Measurements from ENCODE around the gene KDM3B. TPM values are rescaled to one million over a fixed set of nuclear protein-coding genes. Genes with fewer than 3 reads are reported as not detected.
A peak's percentile ranks its signal among the peaks of the same experiment; 100 is the strongest.

KDM3B gene
- total and polyA plus RNA-seq, 9 of the 15 experiments (the other 6 are each of a cell fraction or from before 2014, with no cell fraction given): 13.8 to 62.8 (median 41.9) TPM

DNA sequence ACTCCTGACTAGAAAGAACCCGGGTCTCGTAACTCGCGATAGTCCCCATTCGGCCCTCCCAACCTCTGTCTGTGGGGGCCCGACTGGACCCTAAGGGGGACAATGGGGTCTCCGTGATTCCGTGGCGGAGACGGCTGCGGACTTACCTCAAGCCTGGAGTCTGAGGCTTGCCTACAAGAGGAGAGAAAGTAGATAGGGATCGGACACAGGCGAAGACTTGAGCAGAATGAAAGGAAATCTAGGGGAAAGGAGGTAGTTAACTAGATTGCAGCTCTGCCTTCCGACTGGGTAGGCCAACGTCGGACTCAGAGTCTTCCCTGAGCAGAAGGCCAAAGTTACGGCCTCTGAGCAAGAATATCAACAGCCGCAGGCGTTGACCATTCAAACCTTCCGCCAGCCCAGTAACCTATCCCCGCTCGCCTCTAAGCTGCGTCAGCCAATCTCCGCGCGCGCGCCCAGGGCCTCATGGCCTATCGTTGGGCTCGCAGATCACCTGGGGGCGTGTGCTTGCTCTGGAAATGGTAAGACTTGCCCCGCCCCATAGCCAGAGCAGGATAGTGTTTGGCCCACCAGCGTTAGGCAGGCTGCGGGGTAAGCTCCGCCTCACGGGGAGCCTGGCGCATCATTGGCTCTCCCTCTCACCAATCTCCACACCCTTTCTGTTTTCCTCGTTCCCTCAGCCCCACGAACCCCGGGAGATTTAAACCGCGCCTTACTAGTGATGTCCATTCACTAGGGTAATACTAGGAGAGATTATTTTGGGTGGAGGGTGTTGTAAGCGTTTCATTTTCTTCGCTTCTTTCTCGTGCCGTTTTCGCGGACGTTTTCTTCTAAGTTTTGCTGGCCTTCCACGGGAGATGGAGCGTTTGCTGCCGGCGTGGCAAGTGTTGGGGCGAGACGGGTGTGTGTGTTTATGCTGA is 20.8 kb upstream of the KDM3B start, which contains the start of gene CDC25C (continued):
- TF ChIP-seq GTF2B (IDR thresholded peaks at IDR 0.05; ENCODE audit: extremely low read depth, insufficient read length) (no peak), POLR2AphosphoS5 (IDR thresholded peaks at IDR 0.05; ENCODE audit: control insufficient read depth, insufficient read depth, low read depth, low read length) (peak; percentile 82), WHSC1 (IDR thresholded peaks at IDR 0.05; ENCODE audit: low read length) (no peak), BACH1 (tag; IDR thresholded peaks at IDR 0.05) (no peak), MTA3 (IDR thresholded peaks at IDR 0.05; ENCODE audit: borderline replicate concordance) (peak; percentile 15; the same call in 1 of the 2 replicates), E2F1 (CRISPR knock-in tag; IDR thresholded peaks at IDR 0.05) (peak; percentile 44; the same call in 1 of the 2 replicates), ETS1 (conservative IDR thresholded peaks at IDR 0.05; ENCODE audit: control insufficient read depth, low read depth, low read length) (peak; percentile 30; the same call in 1 of the 2 replicates), HNRNPK (IDR thresholded peaks at IDR 0.05; ENCODE audit: low read depth, low read length, poor library complexity, severe bottlenecking) (no peak), GATAD2A (IDR thresholded peaks at IDR 0.05) (0 out of 2 replicates have a peak, but pooled peaks have one; percentile 14), POLR2B (IDR thresholded peaks at IDR 0.05; ENCODE audit: low read depth, partially characterized antibody) (peak; percentile 78), SP1 (CRISPR knock-in tag; IDR thresholded peaks at IDR 0.05) (peak; percentile 77; the same call in 1 of the 2 replicates), CCNT2 (IDR thresholded peaks at IDR 0.05; ENCODE audit: borderline replicate concordance, extremely low read depth, insufficient read length, low read depth, low read length) (peak; percentile 21), XRCC5 (IDR thresholded peaks at IDR 0.05; ENCODE audit: low read depth, low read length) (0 out of 2 replicates have a peak, but pooled peaks have one; percentile 0)
- TF ChIP-seq, protein P1, sequence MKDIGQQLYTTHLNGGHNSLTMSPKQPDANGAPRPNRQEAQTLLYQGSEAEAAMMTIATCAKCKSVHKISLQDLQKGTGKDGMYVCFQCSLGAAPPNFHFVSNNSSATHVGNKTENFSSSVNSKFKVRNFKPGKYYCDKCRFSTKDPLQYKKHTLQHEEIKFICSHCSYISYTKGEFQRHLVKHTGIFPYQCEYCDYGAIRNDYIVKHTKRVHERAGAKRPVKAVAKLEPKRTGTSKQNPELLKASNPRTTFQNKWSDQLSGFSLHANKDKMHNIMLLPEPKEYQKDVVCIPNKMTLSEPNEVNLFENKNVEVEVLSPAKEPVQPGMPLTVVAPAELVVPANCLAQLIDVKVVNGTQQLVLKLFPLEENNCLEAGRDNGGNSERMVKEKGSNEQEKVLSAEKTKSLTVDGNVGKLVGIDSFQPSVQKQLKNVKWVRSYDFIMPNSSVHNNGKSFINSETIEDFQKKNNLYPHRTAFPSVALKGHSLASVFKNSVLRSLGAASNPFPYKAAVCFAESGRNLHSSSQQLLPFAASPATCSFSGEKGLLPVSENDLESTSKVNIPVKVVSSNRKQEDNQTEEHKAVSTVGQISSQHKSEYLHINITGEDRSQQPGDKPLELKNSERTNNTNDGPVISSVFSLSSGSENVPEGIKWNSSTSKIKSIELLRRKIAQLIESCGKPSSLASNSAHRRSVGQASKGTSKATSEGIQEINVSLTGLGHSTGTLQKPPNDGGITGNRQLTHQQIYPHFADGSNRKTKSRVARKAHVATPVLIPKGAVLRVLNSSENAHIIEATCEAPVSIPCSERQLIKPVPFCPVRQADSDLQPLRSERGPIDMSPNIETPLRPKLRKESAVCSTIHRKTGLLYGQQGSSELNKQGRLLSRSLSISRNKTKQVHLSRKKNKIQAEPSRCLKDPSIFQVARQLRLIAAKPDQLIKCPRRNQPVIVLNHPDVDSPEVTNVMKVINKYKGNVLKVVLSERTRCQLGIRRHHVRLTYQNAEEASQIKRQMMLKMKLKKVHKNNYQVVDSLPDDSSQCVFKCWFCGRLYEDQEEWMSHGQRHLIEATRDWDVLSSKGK (CRISPR knock-in tag; IDR thresholded peaks at IDR 0.05): no peak
- TF ChIP-seq, protein P2, sequence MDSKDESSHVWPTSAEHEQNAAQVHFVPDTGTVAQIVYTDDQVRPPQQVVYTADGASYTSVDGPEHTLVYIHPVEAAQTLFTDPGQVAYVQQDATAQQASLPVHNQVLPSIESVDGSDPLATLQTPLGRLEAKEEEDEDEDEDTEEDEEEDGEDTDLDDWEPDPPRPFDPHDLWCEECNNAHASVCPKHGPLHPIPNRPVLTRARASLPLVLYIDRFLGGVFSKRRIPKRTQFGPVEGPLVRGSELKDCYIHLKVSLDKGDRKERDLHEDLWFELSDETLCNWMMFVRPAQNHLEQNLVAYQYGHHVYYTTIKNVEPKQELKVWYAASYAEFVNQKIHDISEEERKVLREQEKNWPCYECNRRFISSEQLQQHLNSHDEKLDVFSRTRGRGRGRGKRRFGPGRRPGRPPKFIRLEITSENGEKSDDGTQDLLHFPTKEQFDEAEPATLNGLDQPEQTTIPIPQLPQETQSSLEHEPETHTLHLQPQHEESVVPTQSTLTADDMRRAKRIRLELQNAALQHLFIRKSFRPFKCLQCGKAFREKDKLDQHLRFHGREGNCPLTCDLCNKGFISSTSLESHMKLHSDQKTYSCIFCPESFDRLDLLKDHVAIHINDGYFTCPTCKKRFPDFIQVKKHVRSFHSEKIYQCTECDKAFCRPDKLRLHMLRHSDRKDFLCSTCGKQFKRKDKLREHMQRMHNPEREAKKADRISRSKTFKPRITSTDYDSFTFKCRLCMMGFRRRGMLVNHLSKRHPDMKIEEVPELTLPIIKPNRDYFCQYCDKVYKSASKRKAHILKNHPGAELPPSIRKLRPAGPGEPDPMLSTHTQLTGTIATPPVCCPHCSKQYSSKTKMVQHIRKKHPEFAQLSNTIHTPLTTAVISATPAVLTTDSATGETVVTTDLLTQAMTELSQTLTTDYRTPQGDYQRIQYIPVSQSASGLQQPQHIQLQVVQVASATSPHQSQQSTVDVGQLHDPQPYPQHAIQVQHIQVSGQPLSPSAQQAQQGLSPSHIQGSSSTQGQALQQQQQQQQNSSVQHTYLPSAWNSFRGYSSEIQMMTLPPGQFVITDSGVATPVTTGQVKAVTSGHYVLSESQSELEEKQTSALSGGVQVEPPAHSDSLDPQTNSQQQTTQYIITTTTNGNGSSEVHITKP (IDR thresholded peaks at IDR 0.05; ENCODE audit: partially characterized antibody): peak; percentile 40
